ENCODE measurements around the gene PSMC5. TPM values are rescaled to one million over a fixed set of nuclear protein-coding genes. Genes with fewer than 3 reads are reported as not detected.
A peak's percentile ranks its signal among the peaks of the same experiment; 100 is the strongest.

Gene PSMC5
- total and polyA plus RNA-seq, 9 of the 15 experiments (the other 6 are each of a cell fraction or from before 2014, with no cell fraction given), result 89.2 to 393 (median 161) TPM

GRCh38 chr17:63826468-63827001 is 696 bp upstream of the PSMC5 start (continued):
- TF ChIP-seq POLR3G (IDR thresholded peaks at IDR 0.05; ENCODE audit: extremely low read depth, insufficient read length, insufficient replicate concordance) (no peak), CBFA2T3 (IDR thresholded peaks at IDR 0.05) (no peak), NONO (IDR thresholded peaks at IDR 0.05; ENCODE audit: low read depth in 2 of 2, low read length in 1 of 2) (no peak), EP400 (IDR thresholded peaks at IDR 0.05) (no peak), MTF1 (CRISPR knock-in tag; IDR thresholded peaks at IDR 0.05; ENCODE audit: borderline replicate concordance) (no peak), NKRF (IDR thresholded peaks at IDR 0.05; ENCODE audit: borderline replicate concordance) (peak; percentile 80; the same call in 1 of the 2 replicates), CCAR2 (IDR thresholded peaks at IDR 0.05; ENCODE audit: low read depth, low read length) (no peak), USF1 (CRISPR knock-in tag; IDR thresholded peaks at IDR 0.05) (0 out of 2 replicates have a peak, but pooled peaks have one; percentile 12), ATF1 (CRISPR knock-in tag; IDR thresholded peaks at IDR 0.05) (no peak), ATF1 (tag; IDR thresholded peaks at IDR 0.05) (no peak), ARID4B (CRISPR knock-in tag; IDR thresholded peaks at IDR 0.05) (peak; percentile 46; the same call in 1 of the 2 replicates), ZKSCAN3 (CRISPR knock-in tag; IDR thresholded peaks at IDR 0.05) (no peak), MIER1 (IDR thresholded peaks at IDR 0.05; ENCODE audit: low read depth) (no peak), ESRRA (IDR thresholded peaks at IDR 0.05; ENCODE audit: borderline replicate concordance, low read depth) (no peak), SAP30 (IDR thresholded peaks at IDR 0.05; ENCODE audit: borderline replicate concordance, insufficient read depth, low read depth, low read length, poor library complexity, severe bottlenecking) (peak; percentile 92), ZNF224 (CRISPR knock-in tag; IDR thresholded peaks at IDR 0.05) (no peak), ZBTB33 (CRISPR knock-in tag; IDR thresholded peaks at IDR 0.05) (no peak; the same call in 1 of the 2 replicates), ZNF384 (IDR thresholded peaks at IDR 0.05; ENCODE audit: low read depth, low read length) (no peak), BRD4 (IDR thresholded peaks at IDR 0.05) (0 out of 2 replicates have a peak, but pooled peaks have one; percentile 28), ZNF175 (CRISPR knock-in tag; IDR thresholded peaks at IDR 0.05; ENCODE audit: low read depth) (no peak)

Data from K562 (cell line).